K562 treated with DMSO at 1 percent for 4 hours (cell line): ENCODE results near the gene BANP. TPM values are rescaled to one million over a fixed set of nuclear protein-coding genes. Genes with fewer than 3 reads are reported as not detected.

Source experiments
- total RNA-seq: library from RNA; unstranded; fragments of 300-600 nt; gene quantifications from 2 replicates; pipeline ENCODE4 v1.2.3, GENCODE V29; 2022; ENCODE audit not compliant: insufficient read depth

BANP gene
- 24.7 and 26.9 TPM in 2 replicates for total RNA-seq

GRCh38 chr16:87950765-87951551 lies at the start of gene BANP:
Gene BANP (plus strand): TSS chr16:87951434. CDS start chr16:87975116, 23,682 bp downstream.

DNA sequence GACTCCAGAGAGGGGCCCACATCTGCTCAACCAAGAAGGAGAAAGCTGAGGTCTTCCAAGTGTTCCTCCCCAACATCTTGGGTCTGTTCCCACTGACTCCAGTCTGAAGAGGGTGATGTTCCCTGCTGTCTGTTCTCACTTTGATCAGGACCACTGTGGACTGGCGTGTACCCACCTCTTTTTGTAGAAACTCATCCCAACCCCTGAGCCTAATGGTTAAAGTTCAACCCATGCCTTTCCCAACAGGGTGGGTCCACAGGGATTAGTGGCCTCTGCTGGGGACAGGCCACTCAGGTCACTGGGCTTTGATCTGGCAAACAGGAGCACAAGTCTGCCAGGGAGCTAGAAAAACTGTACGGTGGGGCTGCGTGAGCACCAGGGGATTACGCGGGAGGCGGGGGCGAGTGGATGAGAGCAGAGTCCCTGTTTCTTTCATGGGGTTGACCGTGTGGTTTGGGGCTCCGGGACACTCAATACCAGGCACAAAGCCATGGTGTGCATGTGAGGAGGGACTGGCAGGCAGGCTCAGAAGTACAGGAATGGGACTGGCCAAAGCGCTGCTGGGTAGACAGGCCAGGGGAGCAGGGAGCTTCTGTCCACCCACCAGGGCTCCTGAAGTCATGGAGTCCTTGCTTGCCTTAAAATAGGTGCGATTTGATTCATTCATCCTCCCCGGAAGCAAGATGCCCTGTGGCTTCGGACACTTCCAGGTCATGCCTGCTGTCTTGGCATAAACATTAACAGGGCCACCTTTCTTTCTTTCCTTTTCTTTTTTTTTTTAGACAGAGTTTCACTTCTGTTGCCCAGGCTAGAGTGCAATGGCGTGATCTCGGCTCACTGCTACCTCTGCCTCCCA lies 14.6 kb upstream of the BANP start, which contains the start of gene CA5A:
Gene CA5A, minus strand, starts transcription at position 155 of the 856 bp plus-strand sequence. Its CDS starts 79 bp downstream, at position 76.

Other genes starting within 250 kb of the BANP start
- 18.9 and 20.9 TPM in 2 replicates for gene KLHDC4, start 185.4 kb upstream of the BANP start, total RNA-seq
- gene SLC7A5, start 81.9 kb upstream of the BANP start, total RNA-seq: 219 and 240 TPM in 2 replicates
- gene CA5A, start 14.9 kb upstream of the BANP start, total RNA-seq: not detected in 2 replicates